ENCODE measurements around the gene GATC. TPM values are rescaled to one million over a fixed set of nuclear protein-coding genes. Genes with fewer than 3 reads are reported as not detected.
A peak's percentile ranks its signal among the peaks of the same experiment; 100 is the strongest.
"Not testable (repeated sequence)": the region's sequence is repeated elsewhere in the genome, so short reads cannot be mapped to it uniquely, and the experiment has no call there.

The GATC gene
- total RNA-seq, 2 experiments from 2014 or later = 25.4 to 31.9 TPM

DNA sequence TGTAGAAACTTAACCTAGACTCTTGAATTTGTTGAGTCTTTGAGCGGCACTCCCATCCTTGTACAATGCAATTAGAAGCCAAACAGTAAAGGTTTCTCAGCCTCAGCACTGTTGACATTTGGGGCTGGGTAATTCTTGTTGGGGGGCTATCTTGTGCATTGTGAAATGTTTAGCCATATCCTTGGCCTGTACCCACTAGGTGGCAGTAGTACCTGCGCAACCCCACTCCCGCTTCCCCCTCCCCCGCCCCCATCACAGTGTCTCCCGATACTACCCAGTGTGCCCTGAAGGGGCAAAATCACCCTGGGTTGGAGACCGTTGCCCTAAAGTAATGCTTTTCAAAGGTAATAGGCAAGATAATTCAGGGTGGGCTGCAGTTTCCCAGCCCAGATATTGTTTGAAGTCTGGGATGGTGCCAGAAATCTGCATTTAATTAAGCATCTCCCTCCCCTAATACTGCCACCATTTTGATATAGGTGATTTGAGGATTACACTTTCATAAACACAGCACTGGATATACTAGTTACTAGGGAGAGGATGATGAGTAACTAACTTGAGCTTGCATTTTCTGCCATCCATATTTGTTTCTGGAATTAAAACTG, 6.5 kb upstream of the GATC start:
- ATAC-seq (peak; percentile 42), DNase-seq (peak; percentile 86)
- Mint-ChIP-seq H3K9me3 (ENCODE audit: insufficient read depth) (no peaks in the 10 kb centered on the region), H3K27ac (no peak overlapping the region), H3K36me3 (ENCODE audit: low read depth) (peaks cover 48% of the 10 kb centered on the region), H3K27me3 (ENCODE audit: low read depth) (no peaks in the 10 kb centered on the region), H3K4me1 (ENCODE audit: low read depth) (peaks cover 31% of the 10 kb centered on the region), H3K4me3 (peak overlapping the region; percentile 45)
- CTCF ChIA-PET = interaction anchor here (0.6 to 2.0 kb wide), 19 partner anchors 14 to 212 kb away, joined by 3 to 27 read pairs (median 4); partner anchors contain the start of genes COQ5, DYNLL1, POP5 and SIRT4
- POLR2A ChIA-PET = interaction anchor here (1.0 kb wide), 2 partner anchors 29 to 149 kb away, joined by 3 to 4 read pairs; no protein-coding TSS in a partner anchor

- Mint-ChIP-seq H3K4me3 (peak overlapping the region; percentile 97), H3K9me3 (ENCODE audit: insufficient read depth) (no peaks in the 10 kb centered on the region), H3K27me3 (ENCODE audit: low read depth) (no peaks in the 10 kb centered on the region), H3K4me1 (ENCODE audit: low read depth) (peaks cover 49% of the 10 kb centered on the region), H3K27ac (peak overlapping the region; percentile 99), H3K36me3 (ENCODE audit: low read depth) (peaks cover 70% of the 10 kb centered on the region)
- POLR2A ChIA-PET = interaction anchor here (1.3 kb wide), 1 partner anchor 14 kb away, joined by 3 read pairs; no protein-coding TSS in a partner anchor
- DNase-seq = no peak
- CTCF ChIA-PET = interaction anchor here (1.4 to 2.8 kb wide), 4 partner anchors 9 to 25 kb away, joined by 3 to 17 read pairs (median 8); partner anchors contain the start of gene SRSF9
- no peak for ATAC-seq
These were observed 1.6 kb upstream of the GATC start for GRCh38 chr12:120444676-120445075.

GRCh38 chr12:120446844-120447178, 567 bp downstream of the GATC start:
- not testable (repeated sequence) for DNase-seq; ATAC-seq; H3K9me3 Mint-ChIP-seq (ENCODE audit: insufficient read depth); H3K27me3 Mint-ChIP-seq (ENCODE audit: low read depth)
- peak overlapping the region; percentile 97 for H3K4me3 Mint-ChIP-seq
- CTCF ChIA-PET = interaction anchor here (1.5 to 2.5 kb wide), 5 partner anchors 11 to 219 kb away, joined by 3 to 17 read pairs (median 6); partner anchors contain the start of gene SRSF9
- peaks cover 41% of the 10 kb centered on the region for H3K4me1 Mint-ChIP-seq (ENCODE audit: low read depth)
- POLR2A ChIA-PET = interaction anchor here (0.6 to 1.9 kb wide), 4 partner anchors 9 to 154 kb away, joined by 3 to 6 read pairs (median 3); partner anchors contain the start of genes RNU4-1 and SRSF9
- H3K36me3 Mint-ChIP-seq (ENCODE audit: low read depth) = peaks cover 56% of the 10 kb centered on the region
- H3K27ac Mint-ChIP-seq = peak overlapping the region; percentile 99

GRCh38 chr12:120447992-120448391, 1.7 kb downstream of the GATC start:
- H3K36me3 Mint-ChIP-seq (ENCODE audit: low read depth) = peaks cover 52% of the 10 kb centered on the region
- H3K27me3 Mint-ChIP-seq (ENCODE audit: low read depth) = no peaks in the 10 kb centered on the region
- ATAC-seq (no peak), DNase-seq (no peak)
- no peaks in the 10 kb centered on the region for H3K9me3 Mint-ChIP-seq (ENCODE audit: insufficient read depth)
- CTCF ChIA-PET = interaction anchor here (1.5 to 2.2 kb wide), 4 partner anchors 10 to 220 kb away, joined by 3 to 17 read pairs (median 7); partner anchors contain the start of gene SRSF9
- peaks cover 40% of the 10 kb centered on the region for H3K4me1 Mint-ChIP-seq (ENCODE audit: low read depth)
- POLR2A ChIA-PET = interaction anchor here (1.1 to 1.9 kb wide), 2 partner anchors 22 to 155 kb away, joined by 3 to 6 read pairs; partner anchors contain the start of genes RNU4-1 and SRSF9
- peak overlapping the region; percentile 97 for H3K4me3 Mint-ChIP-seq
- H3K27ac Mint-ChIP-seq = peak overlapping the region; percentile 99

DNA sequence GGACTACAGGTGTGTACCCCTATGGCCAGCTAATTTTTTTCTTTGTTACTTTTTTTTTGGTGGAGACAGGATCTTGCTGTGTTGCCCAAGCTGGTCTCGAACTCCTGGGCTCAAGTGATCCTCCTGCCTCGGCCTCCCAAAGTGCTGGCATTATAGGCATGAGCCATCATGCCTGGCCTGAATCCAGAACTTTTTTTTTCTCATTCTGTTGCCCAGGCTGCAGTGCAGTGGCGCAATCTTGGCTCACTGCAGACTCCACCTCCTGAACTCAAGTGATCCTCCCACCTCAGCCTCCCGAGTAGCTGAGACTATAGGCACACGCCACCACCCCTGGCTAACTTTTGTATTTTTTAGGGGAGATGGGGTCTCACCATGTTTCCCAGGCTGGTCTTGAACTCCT, 6.3 kb downstream of the GATC start:
- Mint-ChIP-seq H3K36me3 (ENCODE audit: low read depth) (peaks cover 51% of the 10 kb centered on the region), H3K4me1 (ENCODE audit: low read depth) (peaks cover 12% of the 10 kb centered on the region)
- H3K9me3 Mint-ChIP-seq (ENCODE audit: insufficient read depth); H3K4me3 Mint-ChIP-seq; DNase-seq; ATAC-seq; H3K27ac Mint-ChIP-seq; H3K27me3 Mint-ChIP-seq (ENCODE audit: low read depth): not testable (repeated sequence)
- ChIA-PET CTCF (interaction anchor here (1.4 to 2.2 kb wide), 4 partner anchors 12 to 16 kb away, joined by 6 to 12 read pairs (median 9); partner anchors contain the start of genes COX6A1 and SRSF9), POLR2A (interaction anchor here (0.9 kb wide), 1 partner anchor 11 kb away, joined by 3 read pairs; no protein-coding TSS in a partner anchor)

- POLR2A ChIA-PET = interaction anchor here (0.8 to 1.0 kb wide), 2 partner anchors 10 to 161 kb away, joined by 3 to 4 read pairs; partner anchors contain the start of gene RNU4-2
- Mint-ChIP-seq H3K4me3 (no peak overlapping the region), H3K36me3 (ENCODE audit: low read depth) (peaks cover 47% of the 10 kb centered on the region), H3K27me3 (ENCODE audit: low read depth) (no peaks in the 10 kb centered on the region), H3K27ac (no peak overlapping the region), H3K9me3 (ENCODE audit: insufficient read depth) (no peaks in the 10 kb centered on the region), H3K4me1 (ENCODE audit: low read depth) (peaks cover 5% of the 10 kb centered on the region)
- CTCF ChIA-PET = interaction anchor here (0.6 to 2.6 kb wide), 8 partner anchors 10 to 225 kb away, joined by 3 to 12 read pairs (median 7); partner anchors contain the start of genes COX6A1 and SRSF9
- no peak for ATAC-seq
- no peak for DNase-seq
These were observed 7.0 kb downstream of the GATC start for GRCh38 chr12:120453060-120453750.

GRCh38 chr12:120453977-120454376, 7.7 kb downstream of the GATC start:
- no peaks in the 10 kb centered on the region for H3K9me3 Mint-ChIP-seq (ENCODE audit: insufficient read depth)

GRCh38 chr12:120455302-120455701, 9.1 kb downstream of the GATC start:
- ChIA-PET CTCF (interaction anchor here (1.4 to 2.9 kb wide), 3 partner anchors 12 to 15 kb away, joined by 4 to 18 read pairs (median 10); partner anchors contain the start of gene SRSF9), POLR2A (interaction anchor here (0.6 kb wide), 1 partner anchor 11 kb away, joined by 7 read pairs; no protein-coding TSS in a partner anchor)
- no peaks in the 10 kb centered on the region for H3K9me3 Mint-ChIP-seq (ENCODE audit: insufficient read depth)
- H3K27ac Mint-ChIP-seq = no peak overlapping the region
- no peak for DNase-seq
- H3K4me1 Mint-ChIP-seq (ENCODE audit: low read depth) = no peaks in the 10 kb centered on the region
- no peak for ATAC-seq
- H3K27me3 Mint-ChIP-seq (ENCODE audit: low read depth) = no peaks in the 10 kb centered on the region
- no peak overlapping the region for H3K4me3 Mint-ChIP-seq
- H3K36me3 Mint-ChIP-seq (ENCODE audit: low read depth) = peaks cover 56% of the 10 kb centered on the region

More at GRCh38 chr12:120453977-120454376, 7.7 kb downstream of the GATC start:
- Mint-ChIP-seq H3K27ac (no peak overlapping the region), H3K4me1 (ENCODE audit: low read depth) (peaks cover 4% of the 10 kb centered on the region), H3K4me3 (no peak overlapping the region), H3K27me3 (ENCODE audit: low read depth) (no peaks in the 10 kb centered on the region), H3K36me3 (ENCODE audit: low read depth) (peaks cover 49% of the 10 kb centered on the region)
- DNase-seq = peak; percentile 46
- peak; percentile 83 for ATAC-seq
- ChIA-PET CTCF (interaction anchor here (0.6 to 2.9 kb wide), 8 partner anchors 9 to 226 kb away, joined by 3 to 18 read pairs (median 9); partner anchors contain the start of genes COX6A1 and SRSF9), POLR2A (interaction anchor here (0.8 to 1.0 kb wide), 2 partner anchors 9 to 162 kb away, joined by 3 to 4 read pairs; partner anchors contain the start of gene RNU4-2)

- H3K27me3 Mint-ChIP-seq (ENCODE audit: low read depth) = no peaks in the 10 kb centered on the region
- DNase-seq = no peak
- H3K36me3 Mint-ChIP-seq (ENCODE audit: low read depth) = peaks cover 63% of the 10 kb centered on the region
- no peak overlapping the region for H3K4me3 Mint-ChIP-seq
- ATAC-seq = no peak
- no peak overlapping the region for H3K27ac Mint-ChIP-seq
- no peaks in the 10 kb centered on the region for H3K4me1 Mint-ChIP-seq (ENCODE audit: low read depth)
- ChIA-PET CTCF (interaction anchor here (0.7 to 4.0 kb wide), 10 partner anchors 9 to 133 kb away, joined by 3 to 18 read pairs (median 7); partner anchors contain the start of genes COX6A1, GATC, SRSF9 and TRIAP1), POLR2A (no interaction called here)
- no peaks in the 10 kb centered on the region for H3K9me3 Mint-ChIP-seq (ENCODE audit: insufficient read depth)
These were observed 10.9 kb downstream of the GATC start for GRCh38 chr12:120457133-120457532.

- Mint-ChIP-seq H3K36me3 (ENCODE audit: low read depth) (peaks cover 77% of the 10 kb centered on the region), H3K4me3 (no peak overlapping the region), H3K27ac (no peak overlapping the region), H3K27me3 (ENCODE audit: low read depth) (no peaks in the 10 kb centered on the region), H3K9me3 (ENCODE audit: insufficient read depth) (no peaks in the 10 kb centered on the region), H3K4me1 (ENCODE audit: low read depth) (no peaks in the 10 kb centered on the region)
- POLR2A ChIA-PET = no interaction called here
- CTCF ChIA-PET = interaction anchor here (1.2 to 3.2 kb wide), 2 partner anchors 9 to 19 kb away, joined by 4 to 17 read pairs; partner anchors contain the start of gene SRSF9
- ATAC-seq (no peak), DNase-seq (no peak)
These were observed 13.9 kb downstream of the GATC start for GRCh38 chr12:120460157-120460556.

- ChIA-PET POLR2A (interaction anchor here (0.8 kb wide), 1 partner anchor 16 kb away, joined by 4 read pairs; the partner anchor contains the start of genes GATC and TRIAP1), CTCF (interaction anchor here (1.3 to 1.6 kb wide), 2 partner anchors 9 to 22 kb away, joined by 3 to 6 read pairs; no protein-coding TSS in a partner anchor)
- no peaks in the 10 kb centered on the region for H3K27me3 Mint-ChIP-seq (ENCODE audit: low read depth)
- DNase-seq = no peak
- ATAC-seq = no peak
- H3K27ac Mint-ChIP-seq = no peak overlapping the region
- peaks cover 75% of the 10 kb centered on the region for H3K36me3 Mint-ChIP-seq (ENCODE audit: low read depth)
- no peak overlapping the region for H3K4me3 Mint-ChIP-seq
- no peaks in the 10 kb centered on the region for H3K9me3 Mint-ChIP-seq (ENCODE audit: insufficient read depth)
- peaks cover 15% of the 10 kb centered on the region for H3K4me1 Mint-ChIP-seq (ENCODE audit: low read depth)
These were observed 15.9 kb downstream of the GATC start for GRCh38 chr12:120462099-120462640.

Measured in activated CD8-positive, alpha-beta T cell treated with anti-CD3 and anti-CD28 coated beads, Interleukin-2, amount 10 ng/mL, durations not matched to agents 7 days and 5 days (primary cell).